ENCODE measurements around the gene JOSD2. TPM values are rescaled to one million over a fixed set of nuclear protein-coding genes. Genes with fewer than 3 reads are reported as not detected.
"Not testable (repeated sequence)": the region's sequence is repeated elsewhere in the genome, so short reads cannot be mapped to it uniquely, and the experiment has no call there.

JOSD2 gene
- polyA plus RNA-seq, 3 donors = 6.4 to 8.8 (median 7.7) TPM

DNA sequence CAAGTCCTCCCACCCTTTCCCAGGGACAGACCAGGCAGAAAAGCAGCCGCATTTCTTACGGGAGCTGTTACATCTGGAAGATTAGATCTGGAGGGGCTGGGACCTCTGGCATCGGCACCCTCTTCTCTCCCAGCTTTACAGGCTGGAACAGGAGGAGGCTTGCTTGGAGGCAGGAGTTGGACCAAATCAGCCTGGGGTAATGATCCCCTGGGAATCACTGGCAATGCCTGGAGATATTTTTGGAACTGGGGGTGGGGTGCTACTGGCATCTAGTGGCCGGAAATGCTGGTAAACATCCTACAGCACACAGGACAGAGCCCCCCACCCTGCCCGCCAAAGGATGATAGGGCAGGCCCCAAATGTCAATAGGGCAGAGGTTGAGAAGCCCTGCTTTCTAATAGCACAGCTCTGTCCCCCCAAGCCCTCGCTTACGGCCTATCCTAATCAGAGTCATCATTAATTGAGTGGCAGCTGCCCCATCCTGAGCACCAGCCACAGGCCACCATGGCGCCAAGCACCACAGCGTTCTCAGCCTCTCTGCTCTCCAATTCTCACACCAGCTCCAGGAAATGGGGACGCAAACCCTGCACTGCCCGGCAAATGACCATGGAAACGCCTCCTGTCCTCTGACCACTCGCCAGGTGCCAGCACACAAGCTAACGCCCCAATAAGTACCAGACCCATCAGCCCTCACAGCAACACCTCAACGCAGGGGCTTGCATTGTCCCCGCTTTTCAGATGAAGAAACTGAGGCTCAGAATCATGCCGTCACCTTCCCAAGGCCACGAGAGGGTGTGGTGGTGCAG is 36.6 kb upstream of the JOSD2 start:
- DNase-seq (ENCODE audit: low read depth in 3 of 3, low spot score in 2 of 3) = no peak

DNA sequence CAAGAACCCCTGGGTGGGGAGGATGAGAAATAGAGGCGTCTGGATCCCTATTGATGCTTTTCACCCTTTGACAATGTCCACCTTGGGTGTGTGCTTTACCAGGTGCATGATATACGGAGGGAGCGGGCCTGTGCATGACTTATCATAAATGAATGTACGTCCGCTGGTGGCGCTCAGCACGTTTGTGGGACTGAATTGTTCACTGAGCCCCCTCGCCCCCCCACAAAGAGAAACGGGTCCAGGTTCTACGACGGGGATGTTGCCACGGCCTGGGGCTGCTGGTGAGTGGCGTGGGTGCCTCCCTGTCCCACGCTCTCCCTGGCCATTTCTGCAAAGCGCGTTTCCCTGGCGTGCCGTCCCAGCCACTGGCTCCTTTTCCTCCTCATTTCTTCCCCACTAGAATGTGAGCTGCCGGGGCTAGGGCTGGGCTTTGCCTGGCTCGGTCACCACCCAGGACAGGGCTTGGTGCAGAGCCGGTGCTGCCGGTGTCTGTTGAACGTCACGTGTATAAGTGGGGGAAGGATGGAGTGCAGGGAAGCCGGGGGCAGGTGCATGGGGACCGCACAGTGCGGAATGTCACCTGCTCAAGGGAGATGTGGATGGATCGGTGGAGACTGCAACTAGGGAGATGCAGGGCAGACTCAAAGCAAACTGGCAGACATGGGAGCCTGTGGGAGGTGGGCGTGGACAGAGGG is 35.7 kb upstream of the JOSD2 start:
- DNase-seq (ENCODE audit: low read depth in 3 of 3, low spot score in 2 of 3) = no peak

DNA sequence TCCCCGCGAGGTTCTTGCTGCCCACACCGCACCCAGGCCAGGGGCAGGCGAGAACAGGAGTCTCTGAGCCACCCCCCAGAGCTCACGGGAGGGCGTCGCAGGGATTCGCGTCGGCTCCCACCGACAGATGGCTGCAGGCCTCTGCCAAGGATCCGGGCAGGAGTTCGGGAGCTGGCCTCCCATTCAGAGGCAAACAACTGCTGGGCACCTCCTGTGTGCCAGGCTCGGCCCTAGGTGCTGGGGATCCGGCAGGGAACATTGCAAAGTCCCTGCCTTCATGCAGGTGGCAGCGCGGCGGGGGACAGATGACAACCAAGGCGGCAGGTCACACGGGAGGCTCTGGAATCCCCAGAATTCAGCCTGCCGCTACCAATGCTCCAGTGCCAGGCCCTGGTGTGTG is 32.0 kb upstream of the JOSD2 start:
- DNase-seq (ENCODE audit: low read depth in 3 of 3, low spot score in 2 of 3) = no peak

DNA sequence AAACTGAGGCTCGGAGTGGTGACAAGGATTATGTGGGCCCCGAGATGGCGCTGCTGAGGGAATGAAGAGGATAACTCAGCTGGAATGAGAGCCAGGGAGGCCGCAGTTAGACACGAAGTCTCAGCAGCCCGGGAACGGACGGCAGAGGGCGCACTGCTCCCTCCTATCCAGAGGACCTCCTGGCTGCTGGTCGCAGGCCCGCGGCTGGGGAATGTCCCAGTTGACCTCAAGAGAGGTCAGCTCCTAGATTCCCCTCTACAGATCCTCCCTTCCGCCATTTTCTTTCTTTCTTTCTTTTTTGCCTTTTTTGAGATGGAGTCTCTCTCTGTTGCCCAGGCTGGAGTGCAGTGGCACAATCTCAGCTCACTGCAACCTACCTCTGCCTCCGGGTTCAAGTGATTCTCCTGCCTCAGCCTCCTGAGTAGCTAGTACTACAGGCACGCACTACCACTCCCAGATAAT is 26.8 kb upstream of the JOSD2 start:
- DNase-seq (ENCODE audit: low read depth in 3 of 3, low spot score in 2 of 3) = peak in 1 of 3 donors; percentile 52

DNA sequence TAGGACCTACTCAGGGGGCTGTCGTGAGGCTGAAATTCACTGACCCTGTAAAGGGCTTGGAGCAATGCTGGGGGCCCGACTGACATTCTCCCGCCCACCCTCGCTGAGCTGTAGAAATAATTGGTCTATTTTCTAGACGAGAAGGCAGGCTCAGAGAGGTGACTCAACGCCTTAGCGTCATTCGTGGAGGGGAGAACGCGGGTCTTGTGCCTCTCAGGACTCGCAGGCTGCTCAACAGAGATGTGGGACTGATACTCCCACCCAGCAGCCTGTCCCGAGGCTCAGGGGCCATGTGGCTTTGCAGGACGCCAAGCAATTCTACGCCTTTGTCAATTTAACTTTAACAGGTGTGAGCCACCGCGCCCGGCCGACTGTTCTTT is 26.3 kb upstream of the JOSD2 start:
- DNase-seq (ENCODE audit: low read depth in 3 of 3, low spot score in 2 of 3) = no peak

DNA sequence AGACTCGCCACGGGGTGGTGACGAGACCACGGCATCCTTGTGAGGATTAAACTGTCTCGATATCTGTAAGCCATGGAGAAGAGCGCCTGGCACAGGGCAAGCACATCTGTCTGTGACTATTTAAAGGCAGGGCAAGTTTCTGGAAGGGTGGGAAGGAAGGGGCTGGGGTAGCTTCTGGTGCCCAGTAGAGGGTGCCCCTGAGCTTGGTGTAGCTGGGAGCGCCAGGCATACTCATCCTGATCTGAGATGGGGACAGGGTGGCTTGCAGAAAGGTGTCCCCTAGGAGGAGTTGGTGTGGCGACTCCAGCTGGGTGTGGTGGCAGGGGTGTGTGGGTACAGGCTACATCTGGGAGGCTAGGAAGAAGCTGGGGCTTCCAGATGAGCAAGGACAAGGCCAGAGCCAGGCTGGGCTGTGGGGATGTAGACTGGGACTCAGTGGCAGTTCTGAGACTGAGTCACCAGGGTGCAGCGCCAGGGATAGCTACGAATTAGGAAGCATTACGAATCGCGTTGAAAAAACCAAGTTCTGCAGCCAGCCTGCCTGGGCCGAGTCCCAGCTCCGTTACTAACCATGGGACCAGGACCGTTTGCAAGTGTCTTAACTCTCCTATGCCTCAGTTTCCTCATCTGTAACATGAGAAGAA is 25.8 kb upstream of the JOSD2 start:
- no peak for DNase-seq (ENCODE audit: low read depth in 3 of 3, low spot score in 2 of 3)

DNA sequence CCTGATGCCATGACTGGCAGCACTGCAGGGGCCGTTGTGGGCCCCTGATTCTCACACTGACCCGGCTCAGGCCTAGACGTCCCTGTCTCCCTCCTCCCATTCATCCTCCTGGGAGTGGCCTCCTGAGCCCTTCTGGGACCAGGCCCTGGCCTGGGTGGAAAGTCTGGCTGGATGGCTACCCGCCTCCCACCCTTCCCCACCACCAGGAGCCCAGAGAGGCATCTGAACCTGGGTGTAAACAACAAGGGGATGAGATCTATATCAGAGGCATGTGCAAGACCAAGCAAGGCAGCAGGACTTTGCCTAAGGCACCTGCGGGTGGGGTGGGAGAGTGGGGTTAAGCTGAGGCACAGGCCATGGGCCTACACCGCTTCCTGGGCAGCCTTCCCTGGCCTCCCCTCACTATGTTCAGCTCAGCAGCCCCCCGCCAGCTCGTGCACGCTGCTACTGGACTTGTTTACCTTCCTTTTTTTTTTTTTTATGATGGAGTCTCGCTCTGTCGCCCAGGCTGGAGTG is 24.7 kb upstream of the JOSD2 start:
- DNase-seq (ENCODE audit: low read depth in 3 of 3, low spot score in 2 of 3) = no peak

DNA sequence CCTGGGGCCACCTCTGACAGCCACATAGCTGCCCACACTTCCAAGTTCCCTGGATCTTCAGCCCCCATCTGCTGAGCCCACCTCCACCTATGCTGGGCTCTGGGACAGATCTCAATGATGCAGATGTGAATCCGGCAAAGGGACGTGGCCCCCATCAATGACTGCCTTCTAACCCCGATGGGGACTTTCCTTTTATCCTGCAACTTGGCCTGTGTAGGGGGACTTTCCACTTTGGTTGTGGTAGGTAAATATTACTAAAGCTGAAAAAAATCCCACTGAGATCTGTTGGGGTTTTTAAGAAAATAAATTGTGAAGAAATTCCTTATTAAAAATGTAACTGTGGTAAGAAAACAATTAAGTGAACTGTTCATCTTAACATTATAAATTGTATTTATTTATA is 23.5 kb upstream of the JOSD2 start:
- no peak for DNase-seq (ENCODE audit: low read depth in 3 of 3, low spot score in 2 of 3)

DNA sequence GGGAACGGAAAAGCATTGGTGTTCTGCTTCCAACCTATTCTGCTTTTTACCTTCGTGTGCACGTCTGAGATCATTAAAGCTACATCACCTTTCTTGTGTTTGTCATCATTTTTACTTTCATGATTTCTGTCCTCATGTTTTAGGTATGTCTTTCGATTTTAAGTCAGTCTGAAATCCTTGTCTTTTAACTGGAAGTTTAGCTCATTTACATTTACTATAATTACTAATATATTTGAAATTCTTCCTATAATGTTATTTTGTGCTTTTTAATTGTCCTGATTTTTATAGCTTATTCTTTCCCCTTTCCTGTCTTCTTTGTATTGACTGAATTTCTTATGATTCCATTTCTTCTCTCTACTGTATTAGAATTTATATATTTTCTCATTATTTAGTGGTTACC is 22.0 kb upstream of the JOSD2 start:
- DNase-seq (ENCODE audit: low read depth in 3 of 3, low spot score in 2 of 3) = no peak

DNA sequence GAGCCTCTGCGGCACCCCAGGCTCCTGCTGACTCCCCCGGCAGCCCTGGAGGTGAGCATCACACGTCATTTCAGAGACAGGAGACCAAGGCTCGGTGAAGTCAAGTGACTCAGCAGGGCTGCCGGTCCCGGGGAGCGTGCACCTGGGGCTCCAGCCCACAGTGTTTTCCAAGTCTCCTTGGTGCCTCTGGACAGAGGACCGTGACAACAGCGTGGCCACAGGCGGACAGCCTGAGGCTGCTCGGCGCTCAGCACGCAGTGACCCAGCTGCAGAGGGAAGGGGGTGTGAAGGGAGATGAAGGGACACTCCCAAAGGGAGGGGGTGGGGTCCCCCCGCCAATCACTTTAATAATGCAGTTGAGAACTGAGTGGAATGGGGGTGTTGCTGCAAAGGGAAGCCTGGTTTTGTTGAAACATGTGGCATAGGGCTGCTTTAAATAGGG is 20.2 kb upstream of the JOSD2 start:
- no peak for DNase-seq (ENCODE audit: low read depth in 3 of 3, low spot score in 2 of 3)

DNA sequence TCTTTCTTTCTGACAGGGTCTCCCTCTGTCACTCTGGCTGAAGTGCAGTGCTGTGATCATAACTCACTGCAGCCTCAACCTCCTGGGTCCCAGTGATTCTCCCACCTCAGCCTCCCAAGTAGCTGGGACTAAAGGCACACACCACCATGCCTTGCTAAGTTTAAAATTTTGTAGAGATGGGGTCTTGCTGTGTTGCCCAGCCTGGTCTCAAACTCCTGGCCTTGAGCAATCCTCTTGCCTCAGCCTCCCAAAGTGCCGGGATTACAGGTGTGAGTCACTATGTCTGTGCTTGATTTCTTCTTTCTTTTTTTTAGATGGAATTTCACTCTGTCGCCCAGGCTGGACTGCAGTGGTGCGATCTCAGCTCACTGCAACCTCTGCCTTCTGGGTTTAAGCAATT is 17.1 kb upstream of the JOSD2 start:
- DNase-seq (ENCODE audit: low read depth in 3 of 3, low spot score in 2 of 3) = not testable (repeated sequence)

DNA sequence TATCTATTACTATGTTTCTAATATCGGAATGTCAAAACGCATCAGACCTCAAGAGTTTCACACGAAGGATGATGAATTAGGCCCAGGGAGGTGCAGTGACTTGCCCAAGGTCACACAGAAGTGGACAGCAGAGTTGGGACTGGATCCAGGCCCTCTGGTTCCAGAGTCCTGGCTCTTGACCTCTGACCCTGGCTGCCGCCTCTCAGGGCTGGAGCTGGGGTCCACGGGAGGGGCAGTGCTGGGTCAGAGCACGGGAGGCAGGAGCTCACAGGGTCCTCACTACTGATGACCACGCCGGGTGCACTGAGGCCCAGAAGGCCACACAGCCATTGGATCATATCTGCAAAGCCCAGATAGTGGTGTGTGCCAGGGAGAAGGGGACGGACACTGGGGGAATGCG is 11.9 kb upstream of the JOSD2 start:
- no peak for DNase-seq (ENCODE audit: low read depth in 3 of 3, low spot score in 2 of 3)

DNA sequence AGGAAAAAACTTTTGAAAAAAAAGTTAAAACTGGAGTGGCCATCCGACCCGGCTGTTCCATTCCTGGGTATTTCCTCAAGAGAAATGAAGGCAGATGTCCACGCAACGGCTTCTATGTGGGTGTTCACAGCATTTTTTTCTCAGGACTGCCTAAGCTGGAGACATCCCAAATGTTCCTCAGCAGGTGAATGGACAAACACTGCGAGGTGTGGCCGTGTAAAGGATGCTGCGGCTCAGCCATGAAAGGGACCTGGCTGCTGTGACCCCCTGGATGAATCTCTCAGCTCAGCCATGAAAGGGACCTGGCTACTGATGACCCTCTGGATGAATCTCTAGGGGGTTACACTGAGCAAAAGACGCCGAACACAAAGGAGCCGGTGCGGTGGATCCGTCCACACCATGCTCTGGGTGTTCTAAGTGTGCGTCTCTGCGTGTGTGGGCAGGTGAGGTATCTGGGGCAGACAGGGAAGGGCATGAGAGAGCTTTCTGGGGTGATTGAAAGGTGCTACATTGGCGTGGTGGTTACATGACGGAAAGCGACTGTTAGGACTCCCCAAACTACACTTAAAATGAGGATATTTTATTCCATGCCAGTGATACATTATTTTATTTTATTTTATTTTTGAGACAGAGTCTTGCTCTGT is 10.0 kb upstream of the JOSD2 start:
- no peak for DNase-seq (ENCODE audit: low read depth in 3 of 3, low spot score in 2 of 3)

DNA sequence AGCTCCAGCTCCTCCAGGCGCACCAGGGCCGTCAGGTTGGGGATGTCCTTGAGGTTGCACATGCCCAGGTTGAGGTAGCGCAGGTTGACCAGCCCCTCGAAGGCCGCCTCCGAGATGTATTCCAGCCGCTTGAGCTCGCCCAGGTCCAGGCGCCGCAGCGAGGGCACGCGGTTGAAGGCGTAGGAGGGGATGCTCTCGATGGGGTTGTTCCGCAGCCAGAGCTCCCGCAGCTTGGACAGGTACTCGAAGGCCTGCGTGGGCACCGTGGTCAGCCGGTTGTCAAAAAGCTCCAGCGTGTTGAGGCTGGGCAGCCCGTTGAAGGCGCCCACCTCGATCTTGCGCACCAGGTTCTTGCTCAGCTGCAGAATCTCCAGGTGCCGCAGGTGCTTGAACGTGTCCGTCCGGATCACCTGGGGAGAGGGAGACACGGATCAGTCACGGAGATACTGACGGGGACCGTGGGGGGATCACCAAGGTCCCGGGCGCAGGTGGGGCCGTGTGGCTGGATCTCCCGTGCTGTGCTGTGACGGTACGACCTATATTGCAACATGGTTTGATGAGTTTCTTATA is 8.1 kb upstream of the JOSD2 start:
- DNase-seq (ENCODE audit: low read depth in 3 of 3, low spot score in 2 of 3) = no peak

DNA sequence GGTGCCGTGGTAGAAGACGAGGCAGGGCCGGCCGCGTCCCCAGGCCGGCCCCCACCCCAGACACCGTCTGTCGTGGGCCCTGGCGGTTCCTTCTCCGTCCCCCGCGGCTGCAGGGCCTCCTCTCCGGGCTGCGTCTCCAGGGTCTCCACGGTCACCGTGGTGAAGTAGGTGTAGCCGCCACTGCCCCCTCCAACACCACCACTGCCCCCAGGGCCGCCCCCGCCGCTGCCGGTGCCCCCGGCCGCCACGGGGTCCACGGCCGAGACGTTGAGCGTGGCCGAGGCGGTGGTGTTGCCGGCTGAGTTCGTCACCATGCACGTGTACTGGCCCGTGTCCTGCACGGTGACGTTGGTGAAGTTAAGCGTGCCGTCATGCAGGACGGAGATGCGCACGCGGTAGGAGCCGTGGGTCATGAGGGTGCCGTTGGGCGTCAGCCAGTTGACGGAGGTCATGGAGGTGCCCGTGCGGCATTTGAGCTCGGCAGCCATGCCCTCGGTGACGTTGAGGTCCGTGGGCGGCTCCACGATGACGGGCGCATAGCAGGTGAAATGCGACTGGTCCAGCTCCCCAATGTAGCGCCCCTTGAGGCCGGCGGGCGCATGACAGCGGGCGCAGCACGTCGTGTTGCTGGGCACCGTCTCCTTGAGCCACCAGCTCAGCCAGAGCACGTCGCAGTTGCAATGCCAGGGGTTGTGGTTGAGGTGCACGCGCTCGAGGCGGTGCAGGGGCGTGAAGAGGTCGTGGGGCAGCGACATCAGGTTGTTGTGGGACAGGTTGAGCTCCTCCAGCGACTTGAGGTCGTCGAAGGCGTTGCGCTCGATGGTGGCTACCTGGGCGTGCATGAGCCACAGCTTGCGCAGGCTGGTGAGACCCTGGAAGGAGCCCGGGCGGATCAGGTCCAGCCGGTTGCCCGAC is 7.4 kb upstream of the JOSD2 start:
- DNase-seq (ENCODE audit: low read depth in 3 of 3, low spot score in 2 of 3) = no peak

DNA sequence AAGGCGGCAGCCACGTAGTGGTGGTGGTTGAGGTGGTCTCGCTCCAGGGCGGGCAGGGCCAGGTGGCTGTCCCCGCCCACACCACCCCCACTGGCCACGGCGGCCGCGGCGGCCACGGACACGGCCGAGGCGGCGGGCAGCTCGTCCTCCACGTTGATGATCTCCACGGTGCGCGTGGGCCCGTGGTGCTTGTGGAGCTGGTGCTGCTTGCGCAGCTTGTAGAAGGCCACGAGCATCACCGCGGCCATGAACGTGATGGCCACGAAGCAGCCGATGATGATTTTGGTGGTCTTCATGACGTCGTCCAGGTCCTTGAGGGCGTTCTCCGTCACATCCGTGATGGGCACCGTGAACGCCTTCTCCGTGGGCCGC is 6.7 kb upstream of the JOSD2 start:
- no peak for DNase-seq (ENCODE audit: low read depth in 3 of 3, low spot score in 2 of 3)

DNA sequence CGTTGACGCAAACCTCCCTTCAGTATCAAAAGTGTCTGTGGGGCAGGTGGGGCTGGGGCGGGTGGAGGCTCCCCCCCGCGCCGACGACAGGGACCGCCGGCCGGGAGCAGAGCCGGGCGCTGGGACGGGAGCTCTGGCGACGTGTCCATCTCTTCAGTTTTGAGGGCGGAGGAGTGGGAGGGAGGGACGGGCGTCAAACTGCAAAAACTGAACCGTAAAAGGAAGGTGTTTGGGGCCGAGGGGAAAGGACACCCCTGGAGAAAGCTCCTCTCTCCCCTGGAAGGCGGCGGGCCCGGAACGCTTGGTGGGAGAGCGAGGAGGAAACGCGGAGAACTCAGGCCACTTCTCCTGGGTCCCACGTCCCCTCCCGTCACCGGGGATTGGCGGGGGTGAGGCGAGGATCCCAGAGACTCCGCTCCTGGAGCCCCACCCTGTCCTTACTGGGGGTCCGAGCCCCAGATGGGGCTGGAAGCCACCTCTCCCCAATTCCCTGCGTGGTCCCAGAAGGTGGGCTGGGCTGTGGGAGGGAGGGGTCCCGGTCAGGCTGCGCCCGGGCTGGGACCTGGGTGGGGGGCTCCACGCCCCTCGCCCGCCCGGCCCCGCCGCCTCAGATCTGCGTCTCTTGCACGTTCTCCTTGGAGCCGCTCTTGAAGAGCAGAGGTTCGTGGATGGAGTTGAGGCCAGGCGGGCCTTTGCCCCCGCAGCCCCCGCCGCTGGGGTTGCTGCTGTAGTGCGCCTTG is 6.1 kb upstream of the JOSD2 start:
- DNase-seq (ENCODE audit: low read depth in 3 of 3, low spot score in 2 of 3) = no peak

DNA sequence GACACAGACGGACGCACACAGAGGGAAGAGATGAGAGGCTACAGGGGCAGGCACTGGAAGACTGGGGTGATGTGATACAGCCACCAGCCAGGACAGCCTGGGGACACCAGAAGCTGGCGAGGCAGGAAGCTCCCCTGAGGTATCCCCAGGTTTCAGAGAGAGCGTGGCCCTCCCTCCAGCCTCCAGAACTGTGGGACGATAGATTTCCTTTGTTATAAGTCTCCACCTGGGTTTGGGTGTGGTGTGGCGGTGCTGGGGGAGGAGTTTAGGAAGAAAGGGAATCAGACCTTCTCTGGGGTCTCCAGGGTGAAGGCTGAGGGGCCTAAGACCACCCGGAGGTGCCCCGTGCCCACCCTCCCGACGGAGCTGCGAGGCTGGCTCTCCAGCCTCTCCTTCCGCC is 5.5 kb upstream of the JOSD2 start:
- DNase-seq (ENCODE audit: low read depth in 3 of 3, low spot score in 2 of 3) = no peak

DNA sequence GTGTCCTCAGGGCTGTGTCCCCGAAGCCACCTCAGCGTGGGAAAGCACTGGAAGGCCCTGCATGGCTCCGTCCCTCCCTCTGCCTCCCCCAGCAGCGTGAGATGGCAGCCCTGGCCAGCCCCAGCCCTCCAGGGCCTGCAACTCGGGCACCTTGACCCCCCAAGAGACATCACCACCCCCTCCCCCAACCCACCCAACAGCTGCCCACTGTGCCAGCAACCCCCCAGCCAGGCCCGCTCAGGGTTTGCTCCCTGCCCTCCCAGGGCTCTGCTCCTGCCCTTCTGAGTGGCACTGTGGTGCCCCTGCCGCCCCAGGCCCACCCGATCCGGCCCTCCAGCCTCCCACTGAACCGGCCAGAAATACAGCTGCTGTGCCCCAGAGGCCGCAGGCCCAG is 4.2 kb upstream of the JOSD2 start:
- DNase-seq (ENCODE audit: low read depth in 3 of 3, low spot score in 2 of 3) = no peak

All from right renal cortex interstitium (tissue), 3 donors.